Stomach (tissue), 9 donors: ENCODE data around the gene SERPINA4. TPM values are rescaled to one million over a fixed set of nuclear protein-coding genes. Genes with fewer than 3 reads are reported as not detected.

Experiments
- DNase-seq, 2 donors: peaks; one replicate each; pipeline versions ENCODE4 v3.0.0 to v3.0.0-alpha.2; 2013 to 2019
- H3K27ac ChIP-seq, 5 donors: fragments of 200-600 bp in 4 of 5; sonication (generic) in 4 of 5; one replicate each; pipeline ENCODE4 v1.5.1; 2013 to 2019; ENCODE audit warnings: mild to moderate bottlenecking in 1 of 5, moderate library complexity in 1 of 5
- H3K27me3 ChIP-seq, 3 donors: fragments of 200-600 bp; sonication (generic); one replicate each; pipeline ENCODE4 v1.5.1; 2017 to 2019; ENCODE audit warnings: mixed run types in 1 of 3
- H3K36me3 ChIP-seq, 4 donors: fragments of 200-600 bp; sonication (generic); 1 replicate in 3 of 4; 2 replicates in 1 of 4; pipeline ENCODE4 v1.5.1; 2016 to 2019
- H3K4me1 ChIP-seq, 4 donors: fragments of 200-600 bp; sonication (generic); one replicate each; pipeline ENCODE4 v1.5.1; 2016 to 2019
- H3K4me3 ChIP-seq, 4 donors: fragments of 200-600 bp; sonication (generic) in 3 of 4; one replicate each; pipeline ENCODE4 v1.5.1; 2016 to 2019; ENCODE audit warnings: mild to moderate bottlenecking in 1 of 4
- H3K9me3 ChIP-seq, 4 donors: fragments of 200-600 bp; sonication (generic); one replicate each; pipeline ENCODE4 v1.5.1; 2016 to 2019
- EP300 ChIP-seq: sonication (generic); formaldehyde crosslinking; IDR thresholded peaks from one replicate; pipeline ENCODE4 v1.6.1; 2017; ENCODE audit warnings: antibody characterized with exemption
- POLR2A ChIP-seq, 4 donors: fragments of 450-650 bp; IDR thresholded peaks; one replicate each; pipeline ENCODE4 v1.6.1; 2016; ENCODE audit warnings: antibody characterized with exemption in 4 of 4, control low read depth in 2 of 4, mild to moderate bottlenecking in 1 of 4, moderate library complexity in 1 of 4
- POLR2AphosphoS5 ChIP-seq, 3 donors: sonication (generic); formaldehyde crosslinking; IDR thresholded peaks; one replicate each; pipeline ENCODE4 v1.6.1; 2016; ENCODE audit warnings: antibody characterized with exemption in 3 of 3
- WGBS, 5 donors: extraction: QIAGEN DNeasy Blood & Tissue Kit in 3 of 5; methylation state at CpG; one replicate each; pipeline versions ENCODE4 v1.1.5 to v1.1.7; 2013 to 2018; 5-methylcytosine and 5-hydroxymethylcytosine counted together
- intact Hi-C: fragments of 100-400 bp; cut with DNase I; formaldehyde crosslinking; loops from one replicate; pipeline ENCODE4 v1.15.1; 2023; ENCODE audit warnings: low total_unique reads
- polyA plus RNA-seq, 3 donors: library from polyadenylated mRNA; stranded (reverse); fragments of 200-250 nt; gene quantifications; one replicate each; pipeline ENCODE4 v1.2.3, GENCODE V29; 2013
- total RNA-seq, 5 donors: library from RNA; depleted of rRNA; stranded (reverse); fragments of >200 nt; gene quantifications; one replicate each; pipeline versions ENCODE4 v1.1.0 to v1.2.3, GENCODE V29; 2014 to 2016
- TF ChIP-seq, protein P1 (sequence below), 7 experiments: fragments of 450-650 bp in 4 of 7; fragments of 200-600 bp in 3 of 7; sonication (generic) in 3 of 7; IDR thresholded peaks; one replicate each; pipeline ENCODE4 v1.5.1; 2016 to 2019; ENCODE audit warnings: antibody characterized with exemption in 7 of 7, control low read depth in 2 of 7, mild to moderate bottlenecking in 1 of 7
- donor health status: healthy with polysubstance abuse.
- donor health status: Bipolar disorder and iron deficiency.
- donor health status: healthy.

The SERPINA4 gene
- total and polyA plus RNA-seq, 8 donors: 4.7 to 27.5 (median 14.2) TPM; not detected in 2

DNA sequence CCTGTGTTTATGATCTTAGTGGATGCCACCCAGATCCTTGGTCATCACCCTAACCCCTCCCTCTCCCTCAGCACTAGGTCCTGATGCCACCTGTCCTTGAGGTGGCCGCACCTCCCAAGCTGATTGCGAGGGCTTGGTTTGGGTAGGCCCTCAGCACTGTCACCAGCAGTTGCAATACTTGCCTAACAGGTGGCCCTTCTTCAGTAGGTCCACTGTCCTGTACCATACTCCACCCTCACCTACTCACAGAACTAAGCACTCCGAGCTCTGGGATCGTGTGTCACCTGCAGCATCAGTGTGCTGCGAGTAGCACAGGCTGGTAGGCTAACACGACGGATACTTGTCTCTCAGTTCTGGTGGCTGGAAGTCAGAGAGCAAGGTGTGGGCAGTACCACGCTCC, 38.0 kb upstream of the SERPINA4 start:
- Histone ChIP-seq H3K36me3 (no peaks in the 10 kb centered on the region), H3K27ac (no peak overlapping the region), H3K9me3 (peaks cover 0 to 9% (median 7%) of the 10 kb centered on the region in 4 donors), H3K27me3 (peaks cover 0 to 10% (median 0%) of the 10 kb centered on the region in 3 donors), H3K4me3 (no peak overlapping the region), H3K4me1 (no peaks in the 10 kb centered on the region)
- no peak for TF ChIP-seq POLR2AphosphoS5 (IDR thresholded peaks at IDR 0.05)
- no peak for TF ChIP-seq EP300
- TF ChIP-seq POLR2A (IDR thresholded peaks at IDR 0.05): no peak
- TF ChIP-seq, protein P1, sequence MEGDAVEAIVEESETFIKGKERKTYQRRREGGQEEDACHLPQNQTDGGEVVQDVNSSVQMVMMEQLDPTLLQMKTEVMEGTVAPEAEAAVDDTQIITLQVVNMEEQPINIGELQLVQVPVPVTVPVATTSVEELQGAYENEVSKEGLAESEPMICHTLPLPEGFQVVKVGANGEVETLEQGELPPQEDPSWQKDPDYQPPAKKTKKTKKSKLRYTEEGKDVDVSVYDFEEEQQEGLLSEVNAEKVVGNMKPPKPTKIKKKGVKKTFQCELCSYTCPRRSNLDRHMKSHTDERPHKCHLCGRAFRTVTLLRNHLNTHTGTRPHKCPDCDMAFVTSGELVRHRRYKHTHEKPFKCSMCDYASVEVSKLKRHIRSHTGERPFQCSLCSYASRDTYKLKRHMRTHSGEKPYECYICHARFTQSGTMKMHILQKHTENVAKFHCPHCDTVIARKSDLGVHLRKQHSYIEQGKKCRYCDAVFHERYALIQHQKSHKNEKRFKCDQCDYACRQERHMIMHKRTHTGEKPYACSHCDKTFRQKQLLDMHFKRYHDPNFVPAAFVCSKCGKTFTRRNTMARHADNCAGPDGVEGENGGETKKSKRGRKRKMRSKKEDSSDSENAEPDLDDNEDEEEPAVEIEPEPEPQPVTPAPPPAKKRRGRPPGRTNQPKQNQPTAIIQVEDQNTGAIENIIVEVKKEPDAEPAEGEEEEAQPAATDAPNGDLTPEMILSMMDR (IDR thresholded peaks at IDR 0.05): no peak
- WGBS, 5 donors: 79 to 100% (median 91%) methylated on average over 3 to 8 of the region's 8 CpGs
- intact Hi-C loops: no loop called here
- no peak for DNase-seq

DNA sequence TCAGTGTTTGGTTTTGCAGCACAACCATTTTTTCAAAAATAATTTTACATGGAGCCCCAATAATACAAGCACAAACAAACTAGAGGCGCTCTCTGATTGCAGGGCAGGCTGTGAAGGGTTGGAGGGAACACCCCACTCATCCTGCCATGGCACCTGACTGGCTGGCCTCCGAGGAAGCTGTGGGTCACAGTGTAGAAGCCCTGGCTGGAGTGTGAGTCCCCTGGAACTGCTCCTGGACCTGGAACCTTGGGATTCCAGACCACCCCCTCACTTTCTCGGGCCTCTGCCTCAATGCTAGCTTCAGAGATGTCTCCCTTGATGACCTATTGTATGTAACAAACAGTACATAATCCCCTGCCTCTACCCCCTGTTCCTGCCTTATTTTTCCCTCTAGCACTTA, 37.1 kb upstream of the SERPINA4 start:
- no peaks in the 10 kb centered on the region for H3K4me1 ChIP-seq
- no peak overlapping the region for H3K27ac ChIP-seq
- no peak overlapping the region for H3K4me3 ChIP-seq
- intact Hi-C loops: no loop called here
- peaks cover 0 to 9% (median 7%) of the 10 kb centered on the region in 4 donors for H3K9me3 ChIP-seq
- no peak for DNase-seq
- 47 to 67% (median 60%) methylated on average over 3 of the region's 3 CpGs for WGBS, 5 donors
- peaks cover 0 to 10% (median 0%) of the 10 kb centered on the region in 3 donors for H3K27me3 ChIP-seq
- H3K36me3 ChIP-seq: no peaks in the 10 kb centered on the region
- no peak for TF ChIP-seq POLR2A (IDR thresholded peaks at IDR 0.05)
- TF ChIP-seq EP300: no peak
- TF ChIP-seq, protein P1 (IDR thresholded peaks at IDR 0.05): no peak
- no peak for TF ChIP-seq POLR2AphosphoS5 (IDR thresholded peaks at IDR 0.05)

DNA sequence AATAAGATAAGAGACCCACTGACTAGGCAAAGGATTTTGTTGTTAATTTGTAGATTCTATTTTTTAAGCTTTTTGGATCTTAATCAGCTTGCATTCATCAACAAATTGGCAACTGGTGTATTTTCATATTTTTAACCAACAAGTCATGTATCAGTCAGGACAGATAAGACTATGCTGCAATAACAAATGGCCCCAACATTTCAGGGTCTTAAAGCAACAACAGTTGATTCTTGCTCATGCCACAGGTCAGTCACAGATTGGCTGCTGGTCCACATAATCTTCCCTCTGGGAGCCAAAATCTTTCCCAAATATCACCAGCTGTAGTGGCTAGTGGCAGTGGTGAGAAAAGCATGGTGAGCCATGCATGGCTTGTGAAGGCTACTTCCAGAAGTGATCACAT, 30.1 kb upstream of the SERPINA4 start:
- intact Hi-C loops: no loop called here

DNA sequence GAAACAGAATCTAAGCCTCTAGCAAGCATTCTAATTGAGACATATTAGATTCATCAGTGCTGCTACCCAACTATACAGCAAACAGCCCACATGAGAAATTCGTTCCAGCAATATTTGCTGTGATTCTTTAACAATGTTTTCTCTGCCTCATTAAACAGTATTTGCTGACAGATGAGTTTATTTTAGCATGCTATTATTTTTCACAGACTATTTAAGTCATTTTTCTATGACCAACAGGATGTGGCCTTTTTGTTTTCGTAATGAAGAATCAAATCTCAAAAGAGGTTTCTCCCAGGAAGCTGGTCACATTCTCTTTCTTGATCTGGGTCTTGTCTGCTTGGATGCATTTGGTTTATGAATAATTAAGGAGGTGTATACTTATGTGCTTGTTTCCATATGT, 28.8 kb upstream of the SERPINA4 start:
- DNase-seq: no peak
- H3K27ac ChIP-seq: no peak overlapping the region
- TF ChIP-seq POLR2A (IDR thresholded peaks at IDR 0.05) (no peak), EP300 (no peak), POLR2AphosphoS5 (IDR thresholded peaks at IDR 0.05) (no peak)
- TF ChIP-seq, protein P1 (IDR thresholded peaks at IDR 0.05): no peak
- peaks cover 0 to 39% (median 13%) of the 10 kb centered on the region in 3 donors for H3K27me3 ChIP-seq
- WGBS, 5 donors: 34 to 63% (median 49%) methylated on average over 2 of the region's 2 CpGs
- intact Hi-C loops: no loop called here
- no peak overlapping the region for H3K4me3 ChIP-seq
- H3K9me3 ChIP-seq: no peaks in the 10 kb centered on the region
- no peaks in the 10 kb centered on the region for H3K36me3 ChIP-seq
- H3K4me1 ChIP-seq: no peaks in the 10 kb centered on the region

More for the DNA sequence above, 30.1 kb upstream of the SERPINA4 start:
- peaks cover 0 to 36% (median 13%) of the 10 kb centered on the region in 3 donors for H3K27me3 ChIP-seq
- H3K27ac ChIP-seq: no peak overlapping the region
- no peak for TF ChIP-seq EP300
- TF ChIP-seq, protein P1 (IDR thresholded peaks at IDR 0.05): no peak
- TF ChIP-seq POLR2A (IDR thresholded peaks at IDR 0.05): no peak
- TF ChIP-seq POLR2AphosphoS5 (IDR thresholded peaks at IDR 0.05): no peak
- DNase-seq: no peak
- peaks cover 0 to 9% (median 7%) of the 10 kb centered on the region in 4 donors for H3K9me3 ChIP-seq
- no peaks in the 10 kb centered on the region for H3K36me3 ChIP-seq
- H3K4me3 ChIP-seq: no peak overlapping the region
- H3K4me1 ChIP-seq: no peaks in the 10 kb centered on the region
